CD14-positive monocyte (primary cell): Measurements from ENCODE around the gene ZNF408. TPM values are rescaled to one million over a fixed set of nuclear protein-coding genes. Genes with fewer than 3 reads are reported as not detected.

Experiments
- DNase-seq, 3 donors: peaks; one replicate each; pipeline ENCODE4 v3.0.0-alpha.2; 2011 to 2022
- H2AFZ ChIP-seq: 2 replicates; pipeline ENCODE4 v1.6.0; 2012; ENCODE audit warnings: mild to moderate bottlenecking, low read depth, low read length, inconsistent platforms; ENCODE audit not compliant: insufficient read depth, poor library complexity, severe bottlenecking
- H3K27ac ChIP-seq, 2 donors: 1 replicate in 1 of 2; 2 replicates in 1 of 2; pipeline ENCODE4 v1.5.1; 2012 to 2013; ENCODE audit warnings: low read length in 2 of 2, control low read depth in 1 of 2, inconsistent platforms in 1 of 2, low read depth in 1 of 2, mild to moderate bottlenecking in 1 of 2
- H3K27me3 ChIP-seq, 2 donors: one replicate each; pipeline versions ENCODE4 v1.6.0 to v1.6.1; 2011 to 2013; ENCODE audit warnings: low read length in 2 of 2; ENCODE audit not compliant: control insufficient read depth in 2 of 2, insufficient read depth in 2 of 2
- H3K36me3 ChIP-seq, 2 donors: replicated peaks in 1 of 2; 1 replicate in 1 of 2; 2 replicates in 1 of 2; pipeline versions ENCODE4 v1.5.1 to v1.6.1; 2012 to 2013; ENCODE audit warnings: low read length in 2 of 2, control low read depth in 1 of 2, inconsistent platforms in 1 of 2, mild to moderate bottlenecking in 1 of 2; ENCODE audit not compliant: insufficient read depth in 2 of 2, control insufficient read depth in 1 of 2
- H3K4me1 ChIP-seq, 2 donors: 1 replicate in 1 of 2; 2 replicates in 1 of 2; pipeline versions ENCODE4 v1.5.1 to v1.6.1; 2012 to 2013; ENCODE audit warnings: low read length in 2 of 2, control low read depth in 1 of 2, inconsistent platforms in 1 of 2, mild to moderate bottlenecking in 1 of 2, moderate library complexity in 1 of 2; ENCODE audit not compliant: insufficient read depth in 2 of 2, control insufficient read depth in 1 of 2
- H3K4me2 ChIP-seq: replicated peaks from 2 replicates; pipeline ENCODE3; 2012; ENCODE audit warnings: low read length, moderate library complexity, mild to moderate bottlenecking; ENCODE audit not compliant: poor library complexity, severe bottlenecking; ENCODE audit errors: extremely low read depth
- H3K4me3 ChIP-seq, 3 experiments: fragments of 200-600 bp in 1 of 3; sonication (generic) in 1 of 3; replicated peaks in 1 of 3; 1 replicate in 2 of 3; 2 replicates in 1 of 3; pipeline ENCODE4 v1.5.1; 2011 to 2013; ENCODE audit warnings: low read length in 3 of 3, mild to moderate bottlenecking in 3 of 3, control low read depth in 2 of 3, low read depth in 2 of 3, inconsistent platforms in 1 of 3, moderate library complexity in 1 of 3
- H3K79me2 ChIP-seq: 2 replicates; pipeline ENCODE4 v1.6.0; 2012; ENCODE audit warnings: mild to moderate bottlenecking, control low read depth, inconsistent platforms, low read length, moderate library complexity; ENCODE audit not compliant: insufficient read depth
- H3K9ac ChIP-seq: 2 replicates; pipeline ENCODE4 v1.6.0; 2017; ENCODE audit warnings: low read length, mild to moderate bottlenecking; ENCODE audit not compliant: insufficient read depth, poor library complexity, severe bottlenecking
- H3K9me3 ChIP-seq, 2 donors: replicated peaks in 1 of 2; 1 replicate in 1 of 2; 2 replicates in 1 of 2; pipeline versions ENCODE4 v1.5.1 to v1.6.1; 2012 to 2013; ENCODE audit warnings: low read length in 2 of 2, control low read depth in 1 of 2; ENCODE audit not compliant: control insufficient read depth in 1 of 2, insufficient read depth in 1 of 2
- H4K20me1 ChIP-seq: 2 replicates; pipeline ENCODE4 v1.6.0; 2012; ENCODE audit warnings: mild to moderate bottlenecking, low read length, control low read depth, moderate library complexity; ENCODE audit not compliant: insufficient read depth
- H3K27ac Mint-ChIP-seq, 7 donors: one replicate each; pipeline ENCODE4 v1.8.0; 2020; ENCODE audit warnings: mild to moderate bottlenecking in 7 of 7, mixed read lengths in 7 of 7, moderate library complexity in 6 of 7, inconsistent platforms in 2 of 7
- H3K27me3 Mint-ChIP-seq, 3 donors: one replicate each; pipeline ENCODE4 v1.8.0; 2021 to 2022; ENCODE audit warnings: low read depth in 3 of 3, mild to moderate bottlenecking in 3 of 3, mixed read lengths in 3 of 3, moderate library complexity in 3 of 3, inconsistent platforms in 1 of 3
- H3K36me3 Mint-ChIP-seq, 2 donors: one replicate each; pipeline ENCODE4 v1.8.0; 2020; ENCODE audit warnings: mixed read lengths in 2 of 2, inconsistent platforms in 1 of 2, mild to moderate bottlenecking in 1 of 2
- H3K4me1 Mint-ChIP-seq: one replicate; pipeline ENCODE4 v1.8.0; 2020; ENCODE audit warnings: mild to moderate bottlenecking, mixed read lengths
- H3K4me3 Mint-ChIP-seq, 2 donors: one replicate each; pipeline ENCODE4 v1.8.0; 2020; ENCODE audit warnings: mild to moderate bottlenecking in 2 of 2, mixed read lengths in 2 of 2, moderate library complexity in 1 of 2
- H3K9me3 Mint-ChIP-seq, 7 donors: one replicate each; pipeline ENCODE4 v1.8.0; 2020 to 2022; ENCODE audit warnings: mixed read lengths in 7 of 7, mild to moderate bottlenecking in 6 of 7, moderate library complexity in 6 of 7, inconsistent platforms in 2 of 7
- WGBS: methylation state at CpG from one replicate; pipeline ENCODE4 v1.1.5; 2013; ENCODE audit warnings: missing lambda C conversion rate; ENCODE audit not compliant: insufficient coverage; 5-methylcytosine and 5-hydroxymethylcytosine counted together
- intact Hi-C, 2 donors: fragments of 100-400 bp; cut with micrococcal nuclease; formaldehyde crosslinking; loops; one replicate each; pipeline versions ENCODE4 v1.15.0 to v1.15.1; 2023
- polyA plus RNA-seq, 3 donors: library from polyadenylated mRNA; depleted of rRNA in 1 of 3; unstranded in 2 of 3; stranded (reverse) in 1 of 3; fragments of 300-500 nt in 2 of 3; fragments of >200 nt in 1 of 3; fragmentation: Illumina TruSeq in 2 of 3; gene quantifications; 1 replicate in 2 of 3; 2 replicates in 1 of 3; pipeline ENCODE4 v1.2.3, GENCODE V29; 2012 to 2021
- TF ChIP-seq, protein P1 (sequence below): fragments of 200-600 bp; IDR thresholded peaks from one replicate; pipeline ENCODE4 v1.8.0; 2022; ENCODE audit warnings: antibody characterized with exemption, mild to moderate bottlenecking

Gene ZNF408
- polyA plus RNA-seq, 3 donors, result 4.1 to 4.5 (median 4.2) TPM

DNA sequence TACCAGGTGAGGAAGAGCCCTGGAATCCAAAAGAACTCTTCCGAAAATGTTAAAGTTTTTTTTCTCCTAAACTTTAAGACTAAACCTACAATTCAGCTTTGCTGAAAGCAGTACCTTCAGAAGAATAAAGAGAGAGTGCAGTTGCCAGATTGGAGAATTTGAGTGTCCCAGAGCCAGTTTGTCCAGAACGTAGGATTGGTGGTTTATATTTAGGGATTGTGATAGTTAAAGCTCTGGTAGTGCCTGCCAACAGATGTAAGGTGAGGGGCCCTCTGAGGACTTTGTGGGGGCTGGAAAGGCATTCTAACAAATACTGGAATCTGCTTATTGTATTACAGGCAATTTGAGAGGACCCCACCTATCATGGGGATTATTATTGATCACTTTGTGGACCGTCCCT, 43.6 kb upstream of the ZNF408 start:
- Histone ChIP-seq H3K36me3 (peaks cover 70 to 94% of the 10 kb centered on the region in 2 donors), H3K4me2 (no peak overlapping the region), H2AFZ (no peak overlapping the region), H3K27me3 (no peaks in the 10 kb centered on the region), H3K9ac (no peak overlapping the region), H3K9me3 (no peaks in the 10 kb centered on the region), H3K27ac (peak overlapping the region in 1 of 2 donors; percentile 20), H3K4me1 (peaks cover 14 to 17% of the 10 kb centered on the region in 2 donors), H4K20me1 (no peaks in the 10 kb centered on the region), H3K4me3 (no peak overlapping the region), H3K79me2 (peaks cover 3% of the 10 kb centered on the region)
- H3K9me3 Mint-ChIP-seq, result no peaks in the 10 kb centered on the region
- H3K4me3 Mint-ChIP-seq, result no peak overlapping the region
- peaks cover 67 to 95% of the 10 kb centered on the region in 2 donors for H3K36me3 Mint-ChIP-seq
- TF ChIP-seq, protein P1, sequence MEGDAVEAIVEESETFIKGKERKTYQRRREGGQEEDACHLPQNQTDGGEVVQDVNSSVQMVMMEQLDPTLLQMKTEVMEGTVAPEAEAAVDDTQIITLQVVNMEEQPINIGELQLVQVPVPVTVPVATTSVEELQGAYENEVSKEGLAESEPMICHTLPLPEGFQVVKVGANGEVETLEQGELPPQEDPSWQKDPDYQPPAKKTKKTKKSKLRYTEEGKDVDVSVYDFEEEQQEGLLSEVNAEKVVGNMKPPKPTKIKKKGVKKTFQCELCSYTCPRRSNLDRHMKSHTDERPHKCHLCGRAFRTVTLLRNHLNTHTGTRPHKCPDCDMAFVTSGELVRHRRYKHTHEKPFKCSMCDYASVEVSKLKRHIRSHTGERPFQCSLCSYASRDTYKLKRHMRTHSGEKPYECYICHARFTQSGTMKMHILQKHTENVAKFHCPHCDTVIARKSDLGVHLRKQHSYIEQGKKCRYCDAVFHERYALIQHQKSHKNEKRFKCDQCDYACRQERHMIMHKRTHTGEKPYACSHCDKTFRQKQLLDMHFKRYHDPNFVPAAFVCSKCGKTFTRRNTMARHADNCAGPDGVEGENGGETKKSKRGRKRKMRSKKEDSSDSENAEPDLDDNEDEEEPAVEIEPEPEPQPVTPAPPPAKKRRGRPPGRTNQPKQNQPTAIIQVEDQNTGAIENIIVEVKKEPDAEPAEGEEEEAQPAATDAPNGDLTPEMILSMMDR, result no peak
- H3K27me3 Mint-ChIP-seq, result peaks cover 0 to 1% (median 0%) of the 10 kb centered on the region in 3 donors
- intact Hi-C loops, result no loop called here
- peak overlapping the region in 3 of 7 donors; percentile 33 to 84 (median 58) for H3K27ac Mint-ChIP-seq
- WGBS, result 86% methylated on average over 1 of the region's 3 CpGs
- DNase-seq, result no peak
- peaks cover 26% of the 10 kb centered on the region for H3K4me1 Mint-ChIP-seq

DNA sequence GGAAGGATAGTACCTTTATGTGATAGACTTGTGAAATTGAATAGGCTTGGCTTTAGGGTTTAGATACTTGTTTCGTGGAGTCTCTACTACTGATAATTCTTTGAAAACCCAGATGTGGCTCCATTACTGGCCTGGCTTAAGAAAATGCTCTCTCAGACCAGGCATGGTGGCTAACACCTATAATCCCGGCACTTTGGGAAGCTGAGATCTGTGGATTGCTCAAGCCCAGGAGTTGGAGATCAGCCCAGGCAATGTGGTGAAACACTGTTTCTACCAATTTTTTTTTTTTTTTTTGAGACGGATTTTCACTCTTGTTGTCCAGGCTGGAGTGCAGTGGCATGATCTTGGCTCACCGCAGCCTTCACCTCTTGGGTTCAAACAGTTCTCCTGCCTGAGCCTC, 42.6 kb upstream of the ZNF408 start:
- peak overlapping the region in 1 of 2 donors; percentile 33 for H3K27ac ChIP-seq
- Mint-ChIP-seq H3K4me1 (peaks cover 26% of the 10 kb centered on the region), H3K9me3 (no peaks in the 10 kb centered on the region), H3K27ac (peak overlapping the region in 6 of 7 donors; percentile 25 to 82 (median 51)), H3K4me3 (no peak overlapping the region), H3K36me3 (peaks cover 68 to 95% of the 10 kb centered on the region in 2 donors), H3K27me3 (peaks cover 0 to 1% (median 0%) of the 10 kb centered on the region in 3 donors)
- no peak overlapping the region for H3K4me3 ChIP-seq
- peaks cover 14 to 17% of the 10 kb centered on the region in 2 donors for H3K4me1 ChIP-seq
- no peak overlapping the region for H3K4me2 ChIP-seq
- no peak overlapping the region for H3K9ac ChIP-seq
- peaks cover 69 to 94% of the 10 kb centered on the region in 2 donors for H3K36me3 ChIP-seq
- H3K9me3 ChIP-seq, result no peaks in the 10 kb centered on the region
- intact Hi-C loops, result no loop called here
- H2AFZ ChIP-seq, result no peak overlapping the region
- H4K20me1 ChIP-seq, result peaks cover under 1% of the 10 kb centered on the region
- H3K27me3 ChIP-seq, result no peaks in the 10 kb centered on the region
- TF ChIP-seq, protein P1, result no peak
- 41% methylated on average over 3 of the region's 4 CpGs for WGBS
- H3K79me2 ChIP-seq, result peaks cover 8% of the 10 kb centered on the region
- no peak for DNase-seq
